Suppressor macrophage treated with lipopolysaccharide for 1 hour (primary cell): ENCODE measurements around the gene LASP1NB.

Source experiments
- DNase-seq, 3 donors: peaks; one replicate each; pipeline ENCODE4 v3.0.0-alpha.2; 2020 to 2022

The LASP1NB gene

GRCh38 chr17:38970128-38970527 is 44.7 kb downstream of the LASP1NB start:
- DNase-seq, result no peak

GRCh38 chr17:38970804-38971203 is 45.4 kb downstream of the LASP1NB start:
- DNase-seq, result no peak

GRCh38 chr17:38976187-38976551 is 50.8 kb downstream of the LASP1NB start:
- peak in 2 of 3 donors; percentile 30 to 46 for DNase-seq

- DNase-seq, result no peak
These were observed 52.8 kb downstream of the LASP1NB start for GRCh38 chr17:38978180-38978579.
